NCI-H345 treated with DMSO at 0.1 percent for 48 hours (cell line): ENCODE measurements around the gene PDAP1.
"Not testable (repeated sequence)": the region's sequence is repeated elsewhere in the genome, so short reads cannot be mapped to it uniquely, and the experiment has no call there.

ENCODE experiments used
- DNase-seq: peaks from one replicate; lab custom pipeline; 2025; ENCODE audit not compliant: unreplicated experiment; lab: John Stamatoyannopoulos, UW

PDAP1 gene

DNA sequence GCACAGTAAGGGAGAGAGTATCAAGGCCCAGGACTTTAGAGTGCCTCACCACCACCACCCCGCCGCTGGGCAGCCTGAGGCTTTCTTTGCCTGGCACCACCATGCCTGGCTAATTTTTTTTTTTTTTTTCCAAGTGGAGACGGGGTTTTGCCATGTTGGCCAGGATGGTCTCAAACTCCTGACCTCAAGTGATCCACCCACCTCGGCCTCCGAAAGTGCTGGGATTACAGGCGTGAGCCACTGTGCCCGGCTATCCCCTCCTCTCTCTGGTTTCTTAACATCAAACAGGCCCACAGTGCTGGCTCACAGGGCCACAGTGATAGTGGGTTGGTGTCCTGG, 28.7 kb downstream of the PDAP1 start:
- not testable (repeated sequence) for DNase-seq

DNA sequence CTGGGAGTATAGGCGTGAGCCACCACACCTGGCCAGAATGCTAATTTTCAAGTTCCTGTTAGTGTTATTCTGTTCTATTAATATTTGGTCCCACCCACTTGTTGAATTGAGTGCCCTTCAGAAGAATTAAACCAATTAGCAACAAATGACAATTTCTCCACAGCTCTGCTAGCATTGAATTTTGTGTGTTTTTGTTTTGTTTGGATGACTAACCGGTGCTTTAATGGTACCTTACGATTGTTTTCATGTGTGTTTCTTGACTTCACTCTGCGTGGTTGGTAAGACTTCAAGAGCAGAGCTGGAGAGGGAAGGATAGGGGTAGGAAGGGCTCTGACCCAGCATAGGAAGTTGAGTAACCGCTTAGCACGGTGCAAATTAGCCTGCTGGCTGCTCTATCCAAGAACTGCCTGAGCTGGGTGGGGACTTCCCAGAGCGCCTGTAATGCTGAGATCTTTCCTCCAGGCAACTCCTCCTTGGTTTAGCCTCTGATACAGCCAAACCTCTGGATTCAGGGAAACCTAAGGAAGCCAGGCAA, 29.3 kb downstream of the PDAP1 start:
- DNase-seq = no peak

DNA sequence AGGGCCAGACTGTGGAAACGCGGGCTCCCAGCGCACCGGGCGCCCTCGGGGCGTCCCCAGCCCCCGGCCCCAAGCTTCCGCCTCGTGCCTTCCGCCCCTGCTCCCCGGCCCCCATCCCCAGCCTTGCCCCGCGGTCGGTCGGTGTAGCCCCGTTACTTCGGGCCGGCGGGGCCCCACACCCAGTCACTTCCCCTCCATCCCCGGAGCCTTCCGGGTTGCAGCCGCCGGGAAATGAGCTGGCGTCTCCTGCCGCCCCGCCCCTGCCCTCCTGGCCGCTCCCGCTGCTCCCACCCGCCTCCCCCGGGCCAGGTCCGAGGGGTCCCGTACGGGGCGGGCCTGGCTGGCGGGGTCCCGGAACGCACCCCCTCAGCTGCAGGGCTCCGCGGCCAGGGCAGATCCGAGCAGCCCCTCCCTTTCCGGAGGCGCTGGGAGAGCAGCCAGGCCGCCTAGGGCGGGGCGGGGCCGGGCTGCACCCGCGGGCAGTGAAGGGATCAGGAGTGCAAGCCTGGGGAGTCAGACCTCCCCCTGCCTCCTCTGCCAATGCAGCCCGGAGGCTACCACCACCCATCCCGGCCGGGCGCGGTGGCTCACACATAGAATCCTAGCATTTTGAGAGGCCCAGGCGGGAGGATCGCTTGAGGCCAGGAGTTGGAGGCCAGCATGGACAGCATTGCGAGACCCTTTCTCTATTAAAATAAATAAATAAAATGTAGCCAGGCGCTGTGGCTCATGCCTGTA, 33.2 kb downstream of the PDAP1 start:
- peak; percentile 23 for DNase-seq

DNA sequence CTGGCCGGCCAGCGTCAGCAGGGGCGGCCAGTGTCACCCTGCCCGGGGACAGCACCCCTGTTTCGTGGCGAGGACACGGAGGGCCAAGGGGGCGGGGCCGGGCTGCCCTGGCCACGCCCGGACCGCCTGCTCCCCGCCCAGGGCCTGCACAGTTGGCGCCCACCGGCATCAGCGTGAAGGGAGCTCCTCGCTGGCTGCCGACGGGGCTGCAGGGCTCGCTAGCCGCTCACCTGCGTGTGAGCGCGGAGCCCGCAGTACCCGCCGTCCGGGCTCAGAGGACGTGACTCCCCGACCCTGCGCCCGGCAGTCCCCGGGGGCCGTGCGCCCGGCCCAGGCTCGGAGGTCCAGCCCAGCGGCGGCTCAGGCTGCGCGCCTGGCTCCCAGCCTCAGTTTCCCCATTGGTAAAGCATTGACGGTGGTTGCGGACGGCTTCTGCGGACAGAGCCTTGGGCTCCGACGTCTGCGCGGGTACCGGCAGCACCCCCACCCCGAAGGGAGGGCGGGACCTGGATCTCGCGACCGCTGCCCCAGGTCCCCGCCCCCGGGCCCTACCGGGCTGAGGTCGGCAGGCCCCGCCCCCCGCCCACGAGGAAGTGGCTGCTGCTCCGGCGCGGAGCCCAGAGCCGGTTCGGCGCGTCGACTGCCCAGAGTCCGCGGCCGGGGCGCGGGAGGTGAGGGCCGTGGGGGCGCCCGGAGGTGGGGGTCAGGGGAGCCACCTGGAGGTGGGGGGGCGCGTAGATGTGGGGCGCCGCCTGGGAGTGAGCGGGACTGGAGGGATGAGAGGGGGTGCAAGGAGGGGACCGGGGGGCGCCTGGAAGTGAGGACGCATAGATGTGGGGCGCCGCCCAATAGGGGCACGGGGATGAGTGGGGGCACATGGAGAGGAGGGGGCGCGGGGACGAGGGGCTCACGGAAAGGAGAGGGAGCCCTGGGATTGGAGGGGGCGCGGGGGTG, 34.0 kb downstream of the PDAP1 start, which contains the start of gene ARPC1B:
TSS of gene ARPC1B (plus strand) at position 620 of the 954 bp plus-strand sequence. CDS start 10,985 bp downstream, outside the sequence.
- DNase-seq = peak; percentile 33

DNA sequence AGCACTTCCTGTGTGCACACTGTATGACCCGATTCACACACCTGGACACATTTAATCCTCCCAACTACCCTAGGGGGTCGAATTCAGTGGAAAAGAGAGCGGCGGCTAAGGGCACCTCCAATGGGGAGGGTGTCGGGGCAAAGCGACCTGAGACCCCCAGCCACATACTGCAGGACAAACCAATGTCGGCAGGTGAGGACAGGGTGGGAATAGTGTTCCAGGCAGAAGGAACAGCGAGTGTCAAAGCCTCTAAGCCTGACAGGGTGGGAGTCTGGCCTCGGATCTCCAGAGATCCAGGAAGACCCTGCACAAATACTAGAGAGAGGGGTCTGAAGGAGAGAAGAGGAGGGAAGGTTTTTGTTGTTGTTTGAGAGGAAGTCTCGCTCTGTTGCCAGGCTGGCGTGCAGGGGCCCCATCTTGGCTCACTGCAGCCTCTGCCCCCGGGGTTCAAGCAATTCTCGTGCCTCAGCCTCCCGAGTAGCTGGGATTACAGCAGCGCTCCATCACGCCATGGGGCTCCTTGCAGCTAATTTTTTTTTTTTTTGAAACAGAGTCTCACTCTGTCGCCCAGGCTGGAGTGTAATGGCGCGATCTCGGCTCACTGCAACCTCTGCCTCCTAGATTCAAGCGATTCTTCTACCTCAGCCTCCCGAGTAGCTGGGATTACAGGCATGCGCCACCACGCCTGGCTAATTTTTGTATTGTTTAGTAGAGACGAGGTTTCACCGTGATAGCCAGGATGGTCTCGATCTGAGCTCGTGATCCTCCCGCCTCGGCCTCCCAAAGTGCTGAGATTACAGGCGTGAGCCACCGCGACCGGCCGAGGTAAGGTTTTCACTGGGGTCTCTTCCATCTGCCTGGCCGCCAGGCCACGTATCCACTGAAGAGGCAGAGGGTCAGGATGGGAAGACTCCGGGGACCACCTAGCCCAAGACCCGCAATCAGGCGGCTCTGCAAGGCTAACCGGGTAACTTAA, 35.0 kb downstream of the PDAP1 start:
- DNase-seq = no peak

DNA sequence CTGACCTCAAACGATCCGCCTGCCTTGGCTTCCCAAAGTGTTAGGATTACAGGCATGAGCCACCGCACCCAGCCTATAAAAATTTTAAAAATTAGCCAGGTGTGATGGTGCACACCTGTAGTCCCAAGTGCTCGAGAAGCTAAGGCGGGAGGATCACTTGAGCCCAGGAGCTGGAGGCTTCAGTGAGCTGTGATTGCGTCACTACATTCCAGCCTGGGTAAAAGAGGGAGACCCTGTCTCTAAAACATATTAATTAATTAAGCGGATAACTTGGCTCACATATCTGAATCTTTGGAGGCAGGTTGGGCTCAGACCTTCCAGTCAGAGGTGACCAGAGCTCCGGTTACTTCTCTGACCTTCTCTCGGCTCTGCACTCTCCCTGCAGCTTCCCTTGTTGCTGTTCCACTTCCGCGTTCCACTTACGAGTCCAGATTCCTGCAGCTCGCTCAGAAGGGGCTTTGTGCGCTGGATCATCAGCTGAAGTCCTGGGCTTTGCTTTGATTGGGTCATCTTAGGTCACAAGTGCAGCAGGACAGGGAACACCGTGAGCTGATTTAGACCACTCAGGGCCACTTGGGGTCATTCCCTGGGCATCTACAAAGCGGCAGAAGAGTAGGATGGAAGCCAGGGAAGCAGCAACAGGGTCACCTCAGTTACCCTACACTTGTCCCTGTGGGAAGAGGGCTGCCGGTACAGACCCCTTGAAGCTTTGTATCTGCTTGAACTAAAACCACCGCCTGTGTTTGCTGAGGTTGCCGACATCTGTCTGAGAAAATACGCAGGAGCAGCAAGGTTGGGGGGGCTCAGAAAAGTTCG, 35.9 kb downstream of the PDAP1 start:
- no peak for DNase-seq

DNA sequence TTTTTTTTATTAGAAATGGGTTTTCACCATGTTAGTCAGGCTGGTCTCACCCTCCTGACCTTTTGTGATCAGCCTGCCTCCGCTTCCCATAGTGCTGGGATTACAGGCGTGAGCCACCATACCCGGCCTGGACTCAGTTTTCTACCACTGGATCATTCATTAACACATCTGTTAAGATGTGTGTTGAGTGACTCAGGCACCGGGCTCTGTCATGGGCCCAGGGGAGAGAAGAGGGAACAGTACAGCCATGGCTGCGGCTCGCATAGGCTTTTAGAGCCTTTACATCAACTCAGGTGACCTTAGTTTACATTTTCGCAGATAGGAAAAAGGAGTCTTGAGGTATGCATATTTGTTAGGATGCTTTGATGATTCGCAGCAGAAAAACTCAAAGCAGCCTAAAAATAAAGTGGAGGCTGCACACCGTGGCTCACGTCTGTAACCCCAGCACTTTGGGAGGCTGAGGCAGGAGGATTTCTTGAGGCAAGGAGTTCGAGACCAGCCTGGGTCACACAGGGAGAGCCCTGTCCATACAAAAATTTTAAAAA, 36.9 kb downstream of the PDAP1 start:
- no peak for DNase-seq

DNA sequence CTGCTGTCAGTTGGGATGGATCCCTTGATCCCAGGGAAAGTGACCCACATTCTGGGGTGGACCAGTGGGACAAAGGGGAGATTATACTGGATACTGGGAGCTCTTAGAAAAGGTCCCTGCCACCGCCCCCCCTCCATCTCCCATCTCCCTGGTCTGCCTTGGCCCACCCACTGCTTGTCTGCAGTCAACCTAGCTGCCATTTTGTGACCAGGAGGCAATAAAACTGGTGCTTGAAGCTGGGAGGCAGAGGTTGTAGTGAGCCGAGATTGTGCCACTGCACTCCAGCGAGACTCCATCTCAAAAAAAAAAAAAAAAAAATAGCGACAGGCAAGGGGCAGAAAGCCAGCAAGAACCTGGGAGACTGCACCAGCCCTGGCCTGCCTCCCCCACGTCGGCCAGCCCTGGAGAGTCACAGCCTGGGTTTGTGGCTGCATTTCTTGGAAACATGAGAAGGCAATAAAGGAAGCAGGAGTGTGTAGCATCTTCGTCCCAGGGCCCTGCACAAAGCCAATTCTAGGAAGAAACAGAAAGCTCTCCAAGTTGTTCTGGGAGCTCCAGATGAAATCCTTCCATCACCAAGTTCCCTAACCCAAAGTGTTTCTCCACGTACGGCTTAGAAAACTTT, 38.5 kb downstream of the PDAP1 start:
- no peak for DNase-seq

DNA sequence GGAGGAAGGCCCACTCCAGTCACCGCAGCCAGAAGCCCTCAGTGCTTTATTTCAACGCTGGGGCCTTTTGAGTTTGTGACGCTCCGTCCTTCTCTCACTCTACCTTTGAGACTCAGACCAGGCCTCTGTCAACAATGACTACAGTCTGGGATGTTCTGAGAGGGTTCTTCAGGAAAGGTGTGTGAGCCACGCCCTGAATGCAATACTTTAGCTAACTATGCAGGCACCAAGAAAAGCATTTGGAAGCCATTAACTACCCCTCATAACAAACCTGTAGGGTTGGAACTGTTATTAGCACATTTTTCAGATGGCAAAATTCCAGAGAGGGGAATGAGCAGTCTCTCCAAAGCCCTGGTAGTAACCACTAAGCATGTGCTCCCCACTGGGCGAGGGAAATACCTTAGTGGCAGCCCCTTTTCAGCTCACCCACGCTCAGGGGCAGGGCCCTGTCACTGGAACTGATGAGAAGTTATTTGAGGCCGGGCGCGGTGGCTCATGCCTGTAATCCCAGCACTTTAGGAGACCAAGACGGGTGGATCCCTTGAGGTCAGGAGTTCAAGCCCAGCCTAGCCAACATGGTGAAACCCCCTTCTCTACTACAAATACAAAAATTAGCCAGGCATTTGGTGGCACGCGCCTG, 39.5 kb downstream of the PDAP1 start:
- no peak for DNase-seq

DNA sequence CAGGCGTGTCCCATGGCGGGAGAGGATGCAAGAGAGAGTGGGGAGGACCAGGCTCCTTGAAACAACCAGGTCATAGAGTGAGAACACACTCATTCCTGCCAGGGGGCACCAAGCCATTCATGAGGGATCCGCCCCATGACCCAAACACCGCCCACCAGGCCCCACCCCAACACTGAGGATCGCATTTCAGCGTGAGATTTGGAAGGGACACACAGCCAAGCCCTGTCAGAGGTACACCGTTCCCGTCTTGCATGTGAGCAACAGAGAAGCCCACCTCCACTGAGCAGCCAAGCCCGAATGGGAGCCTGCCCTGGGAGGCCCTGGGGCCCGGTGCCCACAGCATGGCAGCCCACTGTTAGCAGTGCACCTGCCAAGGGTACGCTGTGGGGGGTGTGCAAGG, 41.8 kb downstream of the PDAP1 start:
- no peak for DNase-seq

DNA sequence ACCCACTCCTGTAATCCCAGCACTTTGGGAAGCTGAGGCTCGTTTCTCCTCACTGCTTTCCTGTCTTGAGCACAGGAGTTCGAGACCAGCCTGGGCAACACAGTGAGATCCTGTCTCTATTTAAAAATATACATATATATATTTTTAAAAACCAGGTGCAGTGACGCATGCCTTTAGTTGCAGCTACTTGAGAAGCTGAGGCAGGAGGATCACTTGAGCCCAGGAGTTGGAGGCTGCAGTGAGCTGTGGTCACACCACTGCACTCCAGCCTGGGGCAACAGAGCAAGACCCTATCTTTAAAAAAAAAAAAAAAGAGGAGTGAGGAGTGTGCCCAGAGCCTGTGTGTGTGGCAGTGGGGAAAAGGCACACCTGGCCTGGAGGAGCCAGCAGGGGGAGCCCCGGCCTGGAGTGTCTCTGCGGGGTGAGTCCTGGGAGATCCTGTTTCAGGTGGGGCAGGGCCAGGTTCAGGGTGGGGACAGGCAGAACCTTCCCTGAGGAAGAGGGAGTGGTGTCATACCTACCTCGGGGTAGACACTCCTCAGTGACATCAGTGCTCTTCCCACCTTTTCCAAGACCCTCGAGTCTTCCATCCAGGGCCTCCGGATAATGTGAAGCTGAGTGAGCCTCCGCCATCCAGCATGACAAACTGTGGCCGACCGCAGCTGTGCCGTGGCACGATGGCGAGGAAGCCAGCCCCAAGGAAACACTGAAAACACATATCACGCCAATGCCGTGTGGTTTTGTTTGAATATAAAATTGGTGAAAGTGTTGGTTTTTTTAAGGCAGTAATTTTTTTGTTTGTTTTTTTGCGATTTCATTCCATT, 42.9 kb downstream of the PDAP1 start:
- DNase-seq = no peak

DNA sequence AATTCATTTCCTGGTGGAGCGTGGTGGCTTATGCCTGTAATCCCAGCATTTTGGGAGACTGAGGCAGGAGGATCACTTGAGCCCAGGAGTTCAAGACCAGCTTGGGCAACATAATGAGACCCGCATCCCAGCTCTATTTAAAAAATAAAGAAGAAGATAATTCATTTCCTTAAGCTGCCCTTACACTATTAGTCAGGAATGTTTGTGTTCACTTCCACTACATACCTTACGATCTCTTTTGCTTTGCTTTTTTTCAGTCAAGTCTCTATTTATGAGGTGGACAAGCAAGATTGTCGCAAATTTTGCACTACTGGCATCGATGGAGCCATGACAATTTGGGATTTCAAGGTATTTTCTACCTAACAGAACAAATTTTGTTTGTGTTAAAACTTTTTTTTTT, 45.1 kb downstream of the PDAP1 start:
- no peak for DNase-seq

DNA sequence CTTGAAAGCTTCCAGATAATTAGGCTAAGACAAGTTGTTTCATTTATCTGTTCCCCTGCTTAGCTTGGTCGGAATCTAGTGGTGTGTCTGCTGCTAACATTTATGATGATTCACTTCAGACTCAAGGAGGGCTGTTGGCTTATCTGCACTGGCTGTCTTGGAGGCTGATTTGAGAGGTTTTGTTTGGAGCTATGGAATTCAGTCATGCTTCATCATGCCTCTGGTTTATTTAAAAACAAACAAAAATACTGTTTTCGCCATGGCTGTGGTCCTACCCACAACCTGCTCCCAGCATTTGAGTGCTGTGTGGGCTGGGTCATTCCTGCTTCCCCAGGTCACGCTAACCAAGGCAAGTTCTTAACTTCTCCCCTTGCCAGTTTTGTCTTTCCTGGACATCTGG, 45.6 kb downstream of the PDAP1 start:
- DNase-seq = no peak

DNA sequence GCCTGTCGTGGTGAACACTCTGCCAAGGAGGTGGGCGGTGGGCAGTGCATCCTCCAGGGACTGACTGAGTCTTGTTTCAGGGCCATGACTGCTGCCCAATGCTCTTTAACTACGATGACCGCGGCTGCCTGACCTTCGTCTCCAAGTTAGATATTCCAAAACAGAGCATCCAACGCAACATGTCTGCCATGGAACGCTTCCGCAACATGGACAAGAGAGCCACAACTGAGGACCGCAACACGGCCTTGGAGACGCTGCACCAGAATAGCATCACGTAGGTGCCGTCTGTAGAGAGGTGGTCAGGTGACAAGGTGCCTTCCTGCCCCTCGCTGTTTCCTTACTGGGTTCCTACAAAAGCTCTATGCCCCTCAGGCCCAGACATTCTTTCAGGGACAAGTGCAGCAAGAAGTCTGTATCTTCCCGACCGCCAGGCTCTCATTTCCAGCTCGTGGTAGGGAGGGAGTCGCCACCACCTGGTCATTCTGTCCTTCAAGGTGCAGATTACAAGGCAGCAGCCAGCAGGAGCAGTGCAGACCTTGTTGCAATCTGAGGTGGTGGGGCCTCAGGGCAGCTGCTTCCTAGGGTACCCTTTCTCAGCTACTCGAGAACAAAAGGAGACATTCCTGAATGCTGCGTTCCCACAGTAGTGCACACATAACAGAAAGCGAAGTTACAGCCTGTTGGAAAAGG, 48.8 kb downstream of the PDAP1 start:
- no peak for DNase-seq

DNA sequence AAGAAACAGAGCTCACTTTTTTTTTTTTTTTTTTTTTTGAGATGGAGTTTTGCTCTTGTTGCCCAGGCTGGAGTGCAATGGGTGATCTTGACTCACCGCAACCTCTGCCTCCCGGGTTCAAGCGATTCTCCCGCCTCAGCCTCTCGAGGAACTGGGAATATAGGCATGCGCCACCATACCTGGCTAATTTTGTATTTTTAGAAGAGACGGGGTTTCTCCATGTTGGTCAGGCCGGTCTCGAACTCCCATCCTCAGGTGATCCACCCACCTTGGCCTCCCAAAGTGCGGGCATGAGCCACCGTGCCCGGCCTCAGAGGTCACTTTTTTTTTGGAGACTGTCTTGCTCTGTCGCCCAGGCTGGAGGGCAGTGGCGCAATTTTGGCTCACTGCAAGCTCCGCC, 49.9 kb downstream of the PDAP1 start:
- DNase-seq = not testable (repeated sequence)

DNA sequence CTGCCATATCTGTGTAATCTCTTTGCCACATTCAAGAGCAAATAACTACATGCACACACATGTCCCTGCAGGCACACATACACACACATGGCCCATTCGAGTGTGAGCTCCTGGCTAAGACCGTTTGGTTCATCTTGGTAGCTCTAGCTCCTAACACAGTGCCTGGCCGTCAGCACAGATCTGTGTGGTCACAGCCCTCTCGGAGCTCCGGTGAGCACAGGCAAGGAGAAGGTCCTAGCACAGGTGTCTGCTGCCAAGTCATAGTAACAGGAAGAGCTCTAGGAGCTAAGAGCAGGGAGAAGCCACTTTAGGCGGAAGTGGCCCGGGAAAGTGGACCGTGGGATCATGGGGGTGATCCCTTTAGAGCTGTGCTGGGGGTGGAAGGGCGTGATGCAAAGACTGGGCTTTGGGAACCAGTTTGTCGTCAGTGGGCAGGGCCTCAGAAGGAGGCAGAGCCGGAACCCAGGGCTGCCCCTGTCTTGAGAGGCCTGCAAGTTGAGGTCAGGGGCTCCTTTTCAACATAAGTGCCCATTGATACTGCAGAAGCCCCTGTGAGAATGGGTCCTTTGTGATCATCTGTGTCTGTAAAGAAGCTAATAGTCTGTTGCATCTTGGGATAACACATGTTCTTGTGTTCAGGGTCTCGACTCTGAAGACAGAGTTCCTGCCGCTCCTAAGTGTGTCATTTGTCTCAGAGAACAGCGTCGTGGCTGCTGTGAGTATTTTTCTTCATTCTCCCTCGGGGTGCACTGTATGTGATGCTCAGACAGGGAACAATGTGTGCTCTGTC, 50.5 kb downstream of the PDAP1 start:
- DNase-seq = no peak
